HL-60 (cell line): ENCODE results near the gene KRT3.
"Not testable (repeated sequence)": the region's sequence is repeated elsewhere in the genome, so short reads cannot be mapped to it uniquely, and the experiment has no call there.

Source experiments
- DNase-seq, 2 experiments: peaks; one replicate each; pipeline ENCODE4 v3.0.0-alpha.2; 2010 to 2020; ENCODE audit warnings: low read depth in 1 of 2, low spot score in 1 of 2
- H3K27ac ChIP-seq: fragments of 250-450 bp; sonication (Bioruptor Pico); replicated peaks from 2 replicates; pipeline ENCODE4 v1.5.1; 2020; ENCODE audit warnings: mild to moderate bottlenecking, moderate library complexity
- H3K27me3 ChIP-seq: fragments of 250-450 bp; sonication (Bioruptor Pico); 2 replicates; pipeline ENCODE4 v1.5.1; 2021; ENCODE audit warnings: mild to moderate bottlenecking, moderate library complexity; ENCODE audit not compliant: insufficient read depth, poor library complexity, severe bottlenecking
- H3K4me3 ChIP-seq: replicated peaks from 2 replicates; pipeline ENCODE4 v1.5.1; 2011; ENCODE audit warnings: mild to moderate bottlenecking, control low read depth, low read length; ENCODE audit not compliant: insufficient read depth
- CTCF ChIP-seq: IDR thresholded peaks from one replicate; pipeline ENCODE4 v1.5.1; 2011; ENCODE audit warnings: low read length, control low read depth, inconsistent platforms; ENCODE audit not compliant: insufficient read depth
- GABPA ChIP-seq: IDR thresholded peaks from 2 replicates; pipeline ENCODE4 v1.6.1; 2012; ENCODE audit warnings: low read depth
- POLR2AphosphoS5 ChIP-seq: IDR thresholded peaks from 2 replicates; pipeline ENCODE4 v1.6.1; 2012; ENCODE audit warnings: low read depth
- REST ChIP-seq: IDR thresholded peaks from 2 replicates; pipeline ENCODE4 v1.6.1; 2012; ENCODE audit warnings: low read depth; ENCODE audit not compliant: insufficient replicate concordance
- SPI1 ChIP-seq: IDR thresholded peaks from 2 replicates; pipeline ENCODE4 v1.6.1; 2012; ENCODE audit warnings: low read depth, mild to moderate bottlenecking, borderline replicate concordance

Gene KRT3

GRCh38 chr12:52797529-52797894 lies 1.6 kb upstream of the KRT3 start:
- Histone ChIP-seq H3K27me3 (no peaks in the 10 kb centered on the region), H3K4me3 (no peak overlapping the region), H3K27ac (no peak overlapping the region)
- TF ChIP-seq POLR2AphosphoS5 (no peak), SPI1 (no peak), REST (no peak), GABPA (no peak), CTCF (no peak)
- DNase-seq = no peak

- H3K4me3 ChIP-seq = no peak overlapping the region
- no peak for DNase-seq
- H3K27ac ChIP-seq = no peak overlapping the region
- no peak for TF ChIP-seq GABPA
- TF ChIP-seq POLR2AphosphoS5 = no peak
- no peak for TF ChIP-seq REST
- TF ChIP-seq CTCF = no peak
- no peak for TF ChIP-seq SPI1
- H3K27me3 ChIP-seq = no peaks in the 10 kb centered on the region
Observed at GRCh38 chr12:52796839-52797528, 1.1 kb upstream of the KRT3 start.

GRCh38 chr12:52796429-52796794 lies 495 bp upstream of the KRT3 start:
- no peak for DNase-seq
- peaks cover 2% of the 10 kb centered on the region for H3K27me3 ChIP-seq
- H3K4me3 ChIP-seq = no peak overlapping the region
- no peak overlapping the region for H3K27ac ChIP-seq
- TF ChIP-seq POLR2AphosphoS5 (no peak), GABPA (no peak), REST (no peak), CTCF (no peak), SPI1 (no peak)

GRCh38 chr12:52795332-52795674 lies 614 bp downstream of the KRT3 start:
- H3K27ac ChIP-seq, H3K4me3 ChIP-seq, DNase-seq: not testable (repeated sequence)
- peaks cover 11% of the 10 kb centered on the region for H3K27me3 ChIP-seq
